GM12891 (cell line): ENCODE data around the gene LRIG2.

Experiments
- PAX5 ChIP-seq: IDR thresholded peaks from 2 replicates; pipeline ENCODE4 v1.6.1; 2011; ENCODE audit warnings: low read length, moderate library complexity, mild to moderate bottlenecking; ENCODE audit not compliant: insufficient read depth, severe bottlenecking
- POLR2A ChIP-seq: IDR thresholded peaks from 2 replicates; pipeline ENCODE4 v1.6.1; 2011; ENCODE audit warnings: low read depth, low read length, control low read depth
- POLR2AphosphoS5 ChIP-seq: IDR thresholded peaks from 2 replicates; pipeline ENCODE4 v1.6.1; 2011; ENCODE audit warnings: low read depth, low read length, control low read depth
- SPI1 ChIP-seq: IDR thresholded peaks from 2 replicates; pipeline ENCODE4 v1.6.1; 2011; ENCODE audit warnings: low read depth, low read length, control low read depth
- TAF1 ChIP-seq: IDR thresholded peaks from 2 replicates; pipeline ENCODE4 v1.6.1; 2011; ENCODE audit warnings: low read depth, low read length, control low read depth

- TF ChIP-seq POLR2AphosphoS5 (no peak), TAF1 (no peak), PAX5 (no peak), SPI1 (no peak), POLR2A (no peak)
Observed at GRCh38 chr1:113142791-113143190, 69.8 kb downstream of the LRIG2 start.
